RPMI8226 (cell line): ENCODE results near the gene ATE1.
"Not testable (repeated sequence)": the region's sequence is repeated elsewhere in the genome, so short reads cannot be mapped to it uniquely, and the experiment has no call there.

ENCODE experiments used
- DNase-seq: peaks from one replicate; pipeline ENCODE4 v3.0.0-alpha.2; 2015

The ATE1 gene

DNA sequence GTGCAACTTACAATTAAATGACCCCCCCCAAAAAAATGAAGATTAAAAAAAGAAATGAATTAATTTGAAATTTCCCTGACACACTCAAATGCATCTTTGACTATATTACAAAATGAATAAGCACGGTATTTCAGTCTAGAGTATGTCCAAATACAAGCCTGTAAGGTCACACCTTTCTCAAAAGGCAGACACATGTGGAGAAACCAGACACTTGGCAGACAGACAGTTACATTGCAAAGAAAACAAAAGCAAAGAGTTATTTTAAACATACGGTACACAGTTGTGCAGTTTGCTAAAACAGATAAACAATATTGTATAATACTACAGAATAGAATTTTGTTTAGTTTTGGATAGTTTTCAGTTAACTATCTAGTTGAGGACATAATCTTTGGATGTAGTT lies 153.0 kb downstream of the ATE1 start:
- no peak for DNase-seq

DNA sequence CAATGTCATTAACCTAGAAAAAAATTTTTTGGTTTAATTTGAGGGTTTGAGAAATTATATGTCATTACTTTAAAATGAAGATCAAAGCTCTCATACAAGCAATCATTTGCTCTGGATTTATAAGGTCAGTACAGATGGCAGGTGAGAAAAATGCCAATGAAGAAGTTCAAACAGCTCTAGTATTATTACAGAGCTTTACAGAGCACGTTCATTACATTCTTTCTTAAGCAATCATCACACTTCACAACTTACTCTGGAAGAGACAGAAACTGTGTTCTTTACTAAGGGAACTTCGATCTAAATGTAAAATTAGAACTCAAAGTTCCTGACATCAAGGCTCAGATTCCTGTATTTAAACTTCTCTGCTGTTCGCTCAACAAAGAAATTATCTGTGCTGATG lies 153.4 kb downstream of the ATE1 start:
- DNase-seq = no peak

DNA sequence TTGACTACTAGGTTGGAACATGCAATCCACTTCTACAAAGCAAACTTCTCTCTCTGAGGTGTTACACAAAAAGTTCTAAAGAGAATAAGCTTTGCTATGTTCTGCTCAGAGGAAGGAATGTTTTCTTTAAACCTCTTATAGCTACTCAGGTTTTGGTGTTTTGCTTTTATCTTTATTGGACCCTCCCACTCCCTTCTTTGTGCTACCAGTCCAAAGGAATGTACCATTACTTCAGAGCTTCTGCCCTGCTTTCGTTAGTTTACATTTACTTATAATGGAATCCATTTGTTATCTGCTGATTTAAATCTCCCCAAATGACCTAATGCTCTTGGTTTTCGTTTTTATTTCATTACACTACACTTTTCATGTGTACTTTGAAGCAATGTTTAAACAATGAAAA lies 154.9 kb downstream of the ATE1 start:
- no peak for DNase-seq

DNA sequence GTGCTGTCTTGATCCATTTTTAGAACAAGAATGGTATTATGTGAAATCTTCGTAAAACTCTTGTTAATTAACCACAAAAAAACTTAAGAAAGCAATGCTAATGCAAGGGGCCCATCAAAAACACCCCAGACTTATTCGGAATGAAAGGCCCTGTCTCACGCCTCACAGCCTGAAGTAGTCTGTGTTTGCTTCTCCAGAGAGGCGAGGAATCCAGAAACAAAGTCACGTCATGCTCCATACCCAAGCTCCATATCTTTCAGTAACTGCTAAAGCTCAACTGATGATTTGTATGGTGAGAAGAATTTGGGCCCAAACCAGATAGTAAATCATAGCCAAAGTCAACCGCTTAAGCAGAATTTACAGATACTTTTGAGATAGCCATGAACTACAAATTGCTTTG lies 155.4 kb downstream of the ATE1 start:
- no peak for DNase-seq

DNA sequence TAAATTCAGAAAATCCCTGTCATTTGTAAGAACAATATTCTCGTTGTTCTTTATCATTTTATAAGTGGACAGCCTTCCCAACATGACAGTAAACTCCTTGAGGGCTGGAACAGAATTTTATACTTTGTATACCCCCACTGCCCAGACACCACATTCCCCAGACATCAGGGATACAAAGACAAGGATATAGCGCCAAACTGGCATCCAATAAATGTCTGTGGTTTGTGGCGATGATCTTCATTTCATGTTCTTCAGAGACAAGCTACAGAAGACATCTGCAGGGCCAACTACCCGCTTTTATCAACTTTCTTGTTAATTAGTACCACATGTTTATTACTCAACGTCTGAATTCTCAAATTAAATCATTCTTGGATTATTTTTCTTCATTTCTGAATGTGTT lies 155.9 kb downstream of the ATE1 start:
- no peak for DNase-seq

DNA sequence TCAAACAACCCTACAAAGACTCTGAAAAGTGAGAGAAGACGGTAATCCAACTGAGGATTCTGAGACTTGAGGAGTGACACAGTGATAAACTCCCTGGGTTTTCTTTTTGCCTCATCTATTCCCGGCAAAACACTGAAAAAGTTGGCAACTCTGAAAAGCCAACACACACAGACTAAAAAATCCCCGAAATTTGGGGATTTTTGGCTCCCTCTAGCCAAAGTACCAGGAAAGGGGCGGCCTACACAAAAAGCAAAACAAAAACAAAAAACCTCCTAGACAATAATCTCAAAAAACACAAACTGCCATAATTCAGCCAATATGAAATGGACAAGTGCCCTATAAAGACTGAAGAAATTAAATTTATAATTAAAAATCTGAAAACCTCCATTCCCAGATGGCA lies 161.4 kb downstream of the ATE1 start:
- no peak for DNase-seq

DNA sequence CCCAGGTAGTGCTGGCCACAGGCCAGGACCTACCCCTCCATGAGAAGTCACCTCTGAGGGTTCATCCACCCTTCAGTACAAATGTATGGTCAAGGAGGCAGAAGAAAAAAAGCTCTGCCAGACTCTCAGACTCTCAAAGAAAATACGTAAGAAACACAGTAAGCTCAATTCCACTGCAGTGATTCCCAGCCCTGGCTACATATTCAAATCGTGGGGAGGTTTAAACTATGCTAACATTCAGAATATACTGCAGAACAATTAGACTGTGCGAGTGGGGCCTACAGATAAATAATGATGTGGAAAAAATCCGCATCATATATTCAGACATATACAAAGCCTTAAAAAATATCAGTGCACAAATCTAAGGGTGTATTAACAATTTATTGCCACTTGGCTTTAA lies 162.6 kb downstream of the ATE1 start:
- no peak for DNase-seq

DNA sequence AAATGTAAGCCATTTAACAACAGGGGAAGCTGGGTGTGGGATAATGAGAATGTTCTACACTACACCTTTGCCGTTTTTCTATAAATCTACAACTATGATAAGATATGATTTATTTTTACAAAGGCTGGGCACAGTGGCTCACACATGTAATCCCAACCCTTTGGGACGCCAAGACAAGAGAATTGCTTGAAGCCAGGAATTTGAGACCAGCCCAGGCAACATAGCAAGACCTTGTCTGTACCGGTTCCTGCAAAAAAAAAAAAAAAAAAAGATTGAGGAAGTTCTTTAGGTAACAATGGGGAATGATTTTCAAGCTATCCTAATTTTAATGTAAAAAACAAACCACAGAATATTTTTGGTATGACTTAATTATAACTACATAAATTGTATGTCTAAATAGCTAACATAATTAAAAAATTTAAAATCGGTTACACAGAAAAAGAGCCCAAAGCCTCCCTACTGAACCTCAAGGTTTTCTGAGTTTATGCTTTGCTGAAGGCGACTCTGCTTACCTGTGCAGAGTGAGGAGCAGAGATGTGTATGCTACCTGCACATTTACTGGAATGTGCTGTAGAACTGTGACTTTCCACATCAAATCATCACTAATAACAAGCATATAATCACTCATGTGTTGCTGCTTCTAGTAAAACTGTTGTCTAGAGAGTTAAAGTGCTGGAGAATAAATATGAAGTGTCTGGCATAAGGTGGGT lies 163.4 kb downstream of the ATE1 start:
- DNase-seq = no peak

DNA sequence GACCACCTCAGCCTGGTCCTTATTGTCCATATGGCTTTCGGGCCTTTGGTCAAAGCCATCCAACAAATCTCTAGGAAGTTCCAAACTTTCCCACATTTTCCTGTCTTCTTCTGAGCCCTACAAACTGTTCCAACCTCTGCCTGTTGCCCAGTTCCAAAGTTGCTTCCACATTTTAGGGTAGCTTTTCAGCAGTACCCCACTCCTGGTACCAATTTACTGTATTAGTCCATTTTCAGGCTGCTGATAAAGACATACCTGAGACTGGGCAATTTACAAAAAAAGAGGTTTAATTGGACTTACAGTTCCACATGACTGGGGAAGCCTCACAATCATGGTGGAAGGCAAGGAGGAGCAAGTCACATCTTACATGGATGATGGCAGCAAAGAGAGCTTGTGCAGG lies 170.6 kb downstream of the ATE1 start:
- DNase-seq = not testable (repeated sequence)

DNA sequence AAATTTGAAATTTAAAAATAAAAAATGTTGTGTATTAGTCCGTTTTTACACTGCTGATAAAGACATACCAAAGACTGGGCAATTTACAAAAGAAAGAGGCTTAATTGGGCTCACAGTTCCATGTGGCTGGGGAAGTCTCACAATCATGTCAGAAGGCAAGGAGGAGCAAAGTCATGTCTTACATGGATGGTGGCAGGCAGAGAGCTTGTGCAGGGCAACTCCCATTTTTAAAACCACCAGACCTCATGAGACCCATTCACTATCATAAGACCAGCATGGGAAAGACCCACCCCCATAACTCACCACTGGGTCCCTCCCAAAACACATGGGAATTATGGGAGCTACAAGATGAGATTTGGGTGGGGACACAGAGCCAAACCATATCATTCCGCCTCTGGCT lies 172.3 kb downstream of the ATE1 start:
- DNase-seq = not testable (repeated sequence)

DNA sequence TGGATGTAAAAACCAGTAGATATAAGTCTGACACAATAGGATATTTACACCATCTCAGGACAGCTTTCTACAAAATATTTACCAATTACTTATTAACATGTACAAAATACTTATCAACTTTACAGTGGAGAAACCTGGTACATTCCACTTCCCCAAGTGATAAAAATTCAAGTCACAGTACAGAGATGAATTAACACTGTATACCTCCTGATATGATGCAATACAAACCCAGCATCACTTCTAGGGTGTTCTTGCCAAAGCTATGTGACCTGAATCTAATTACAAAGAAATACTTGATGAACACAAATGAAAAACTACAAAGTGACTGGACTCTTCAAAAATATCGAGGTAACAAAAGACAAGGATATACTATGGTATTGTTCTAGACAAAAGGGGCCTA lies 173.2 kb downstream of the ATE1 start:
- no peak for DNase-seq

DNA sequence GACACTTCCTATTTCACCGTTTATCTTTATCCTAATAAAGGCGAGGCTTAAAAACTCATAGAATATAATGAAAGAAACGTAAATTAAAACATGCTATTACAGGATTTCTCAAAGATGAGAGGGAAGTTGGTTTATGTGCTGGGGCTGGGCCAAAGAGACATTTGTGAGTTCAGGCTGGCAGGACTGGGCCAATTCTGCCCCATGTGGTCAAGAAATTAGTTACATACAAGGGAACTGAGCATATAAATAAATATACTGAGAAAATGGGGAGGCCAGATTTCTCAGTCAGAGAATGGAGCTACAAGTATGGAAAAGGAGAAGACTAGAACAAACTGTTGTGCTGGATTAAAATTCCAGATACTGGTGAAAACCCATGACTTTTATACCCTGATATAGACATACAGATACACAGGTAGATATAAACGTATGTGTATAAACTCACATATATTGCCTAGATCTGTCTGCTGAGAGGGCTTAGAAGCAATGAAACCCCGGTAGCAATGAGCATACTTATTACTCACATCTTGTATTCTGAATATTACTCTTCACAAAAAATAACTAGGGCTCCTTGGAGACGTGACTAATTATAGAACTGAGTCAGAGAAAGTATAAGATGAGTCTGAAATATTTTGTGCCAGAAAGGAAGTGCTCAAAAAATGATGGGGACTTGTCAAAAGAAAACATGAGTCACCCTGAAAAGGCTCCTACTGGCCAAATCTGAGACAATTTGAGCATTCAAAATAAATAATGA lies 173.9 kb downstream of the ATE1 start:
- peak; percentile 15 for DNase-seq

DNA sequence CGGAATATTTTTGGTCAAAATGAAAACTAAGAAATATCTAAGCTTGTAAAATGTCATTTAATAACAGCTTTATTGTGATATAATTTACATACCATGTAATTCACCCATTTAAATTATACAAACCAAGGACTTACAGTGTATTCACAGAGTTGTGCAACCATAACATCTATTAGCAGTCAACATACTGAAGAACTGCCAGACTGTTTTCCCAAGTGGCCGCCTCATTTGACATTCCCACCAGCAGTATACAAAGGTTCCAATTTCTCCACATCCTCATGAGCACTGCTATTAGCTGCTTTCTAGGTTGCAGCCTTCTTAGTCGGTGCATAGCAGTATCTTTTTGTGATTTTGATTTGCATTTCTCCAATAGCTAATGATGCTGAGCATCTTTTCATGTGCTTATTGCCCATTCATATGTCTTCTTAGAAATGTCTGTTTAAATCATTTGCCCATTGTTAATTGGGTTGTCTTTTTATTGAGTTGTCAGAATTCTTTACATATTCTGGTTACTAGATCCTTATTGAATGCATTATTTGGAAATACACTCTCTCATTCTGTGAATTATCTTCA lies 176.6 kb downstream of the ATE1 start:
- DNase-seq = no peak

DNA sequence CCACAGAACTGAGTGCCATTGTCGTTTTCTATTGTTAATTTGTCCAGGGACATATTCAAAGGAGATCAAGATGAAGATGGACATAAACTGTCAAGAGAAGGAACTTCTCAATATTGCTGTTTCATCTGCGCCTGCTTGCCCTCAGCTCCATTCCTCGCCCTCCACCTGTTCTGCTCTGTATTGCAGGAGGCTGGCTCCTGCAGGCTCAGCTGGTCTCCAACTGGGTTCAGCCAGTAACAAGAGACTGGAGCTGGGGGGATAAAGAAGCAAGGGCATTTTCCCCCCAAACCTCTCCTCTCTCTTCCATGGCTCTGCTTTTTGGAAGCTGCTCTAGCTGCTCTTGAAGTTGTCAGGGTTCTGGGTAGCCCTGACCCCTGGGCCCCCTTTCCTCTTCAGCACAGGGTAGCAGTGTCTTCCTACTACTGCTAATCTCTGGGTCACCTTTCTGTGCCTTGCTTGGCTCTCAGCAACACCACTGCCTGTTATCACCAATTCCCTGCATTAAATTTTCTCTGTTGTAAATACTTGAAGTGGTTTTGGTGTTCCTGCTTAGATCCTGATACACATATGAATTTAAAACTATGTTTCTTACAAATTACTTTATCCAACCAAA lies 180.6 kb downstream of the ATE1 start:
- no peak for DNase-seq

DNA sequence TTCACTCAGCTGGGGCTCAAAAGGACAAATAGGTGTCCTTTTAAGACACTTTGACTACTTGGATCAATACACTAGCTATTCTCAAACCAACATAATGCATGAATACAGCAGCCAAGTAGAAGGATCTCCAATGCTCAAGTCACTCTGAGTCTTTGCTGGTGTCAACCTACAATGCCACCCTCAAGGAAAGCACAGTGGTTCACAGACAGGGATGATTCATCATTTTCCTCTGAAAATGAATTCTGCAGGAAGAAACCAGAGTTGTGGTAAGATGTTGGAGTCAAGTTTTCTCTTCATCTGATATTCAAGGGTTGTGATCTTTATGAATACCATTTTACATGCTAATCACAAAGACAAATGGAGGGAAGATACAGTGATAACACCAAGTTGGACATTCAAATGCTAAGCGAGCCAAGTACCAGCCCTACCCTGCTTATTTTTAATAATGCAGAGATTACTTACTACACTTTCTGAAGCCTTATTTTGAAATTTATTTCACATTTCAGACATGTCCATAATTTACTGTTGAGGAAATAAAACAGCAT lies 186.5 kb downstream of the ATE1 start:
- no peak for DNase-seq

DNA sequence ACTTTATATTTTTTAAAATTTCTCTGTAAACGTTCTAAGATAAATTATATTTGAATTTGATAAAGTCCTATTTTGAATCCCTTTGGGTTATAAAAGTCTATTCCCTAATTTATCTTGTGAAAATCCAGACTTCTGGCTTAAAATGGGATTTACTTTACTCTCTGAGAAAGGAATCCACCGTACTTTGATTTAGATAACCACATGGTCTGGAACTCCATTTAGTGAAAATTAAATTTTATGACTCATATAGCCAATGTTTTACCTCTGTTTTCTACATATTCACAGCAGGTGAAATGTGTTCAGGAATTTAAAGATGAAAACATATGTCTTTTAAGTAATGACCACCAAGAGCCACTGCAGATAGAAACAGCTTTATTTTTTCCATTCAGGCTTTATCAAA lies 187.8 kb downstream of the ATE1 start:
- DNase-seq = no peak

DNA sequence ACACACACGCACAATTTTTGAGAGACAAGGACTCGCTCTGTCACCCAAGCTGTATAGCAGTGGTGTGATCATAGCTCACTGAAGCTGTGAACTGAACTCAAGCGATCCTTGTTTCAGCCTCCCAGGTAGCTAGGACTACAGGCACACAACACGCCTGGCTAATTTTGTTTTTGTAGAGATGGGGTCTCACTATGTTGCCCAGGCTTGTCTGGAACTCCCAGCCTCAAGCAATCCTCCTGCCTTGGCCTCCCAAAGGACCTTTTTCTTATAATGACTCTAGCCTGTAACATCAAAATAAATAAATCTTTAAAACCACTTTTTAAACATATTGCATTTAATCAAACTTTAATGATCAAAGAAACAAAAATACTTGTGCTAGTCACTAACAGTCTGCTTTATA lies 188.7 kb downstream of the ATE1 start:
- DNase-seq = no peak

DNA sequence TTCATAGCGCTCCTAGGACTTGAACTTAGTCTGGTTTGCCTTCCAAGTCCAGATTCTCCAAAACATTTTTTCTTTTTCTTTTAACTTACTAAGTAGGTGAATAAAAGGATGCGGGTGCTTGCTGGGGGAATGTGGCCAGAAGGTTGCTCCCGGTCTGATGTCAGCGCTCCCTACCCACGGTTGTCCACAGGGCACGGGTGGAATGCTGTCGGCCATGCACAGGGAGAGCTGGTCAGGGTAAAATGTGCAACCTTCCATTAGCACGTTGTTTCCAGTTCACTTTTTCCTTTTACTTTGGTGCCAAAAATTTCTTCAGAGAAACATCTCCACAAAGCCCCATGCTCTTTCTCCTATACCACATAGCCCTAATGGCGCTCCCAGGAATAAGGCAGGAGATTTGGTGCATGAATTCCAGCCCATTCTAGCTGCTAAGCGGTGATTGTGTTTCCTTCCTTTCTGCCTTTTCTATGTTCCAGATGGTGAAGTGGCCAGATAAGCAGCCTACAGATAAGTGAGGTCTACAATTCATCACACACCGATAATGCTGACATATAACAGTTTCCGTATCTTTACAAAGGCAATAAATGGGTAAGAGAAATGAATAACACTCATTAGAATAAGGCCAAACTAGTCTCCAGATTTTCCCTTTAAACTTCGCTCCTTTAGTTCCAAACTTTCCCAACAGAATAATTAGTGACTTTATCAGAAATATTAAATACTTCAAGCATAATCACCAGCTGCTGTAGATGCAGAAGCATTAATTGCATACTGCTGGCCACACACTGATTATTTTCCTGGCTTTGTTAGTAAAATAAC lies 191.3 kb downstream of the ATE1 start:
- DNase-seq = no peak

DNA sequence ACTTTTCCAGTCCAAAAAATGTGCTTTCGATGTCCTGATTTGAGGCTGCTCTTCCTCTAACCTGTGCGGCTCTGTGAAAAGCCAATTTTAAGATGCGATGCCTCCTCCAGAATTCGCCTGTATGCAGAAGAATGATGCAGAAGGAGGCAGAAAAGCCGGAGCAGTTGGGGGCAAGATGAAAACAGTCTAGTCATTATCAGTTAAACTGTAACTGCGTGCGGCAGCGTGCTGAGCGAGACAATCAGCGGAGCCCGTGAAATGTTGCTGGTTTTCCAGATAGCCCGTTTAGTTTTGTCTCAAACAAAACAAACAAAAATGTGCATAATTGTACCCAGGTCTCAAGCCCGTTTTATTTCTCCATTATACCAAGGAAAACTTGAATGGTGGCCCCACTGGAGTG lies 192.6 kb downstream of the ATE1 start:
- no peak for DNase-seq

DNA sequence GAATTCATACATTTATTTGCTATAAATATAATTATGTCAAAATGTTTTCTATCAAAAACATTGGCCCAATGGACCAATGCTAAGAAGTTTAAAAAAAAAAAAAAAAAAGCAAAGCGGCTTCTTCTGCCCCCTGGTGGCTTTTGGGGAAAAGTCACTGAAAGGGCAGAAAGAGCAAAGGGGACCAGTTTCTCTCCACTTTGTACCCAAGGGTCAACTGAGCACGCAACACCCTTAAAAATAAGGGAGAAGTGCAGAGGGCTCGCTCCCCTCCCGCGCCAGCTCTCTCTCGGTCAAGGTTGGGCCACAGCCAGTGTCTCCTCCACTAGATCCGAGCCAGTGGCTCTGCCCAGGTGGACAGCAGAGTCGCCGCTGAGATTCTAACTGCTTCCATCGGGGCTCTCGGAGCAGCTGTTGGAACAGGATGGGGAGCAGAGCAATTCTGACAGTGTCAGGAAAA lies 193.2 kb downstream of the ATE1 start:
- DNase-seq = peak; percentile 16

DNA sequence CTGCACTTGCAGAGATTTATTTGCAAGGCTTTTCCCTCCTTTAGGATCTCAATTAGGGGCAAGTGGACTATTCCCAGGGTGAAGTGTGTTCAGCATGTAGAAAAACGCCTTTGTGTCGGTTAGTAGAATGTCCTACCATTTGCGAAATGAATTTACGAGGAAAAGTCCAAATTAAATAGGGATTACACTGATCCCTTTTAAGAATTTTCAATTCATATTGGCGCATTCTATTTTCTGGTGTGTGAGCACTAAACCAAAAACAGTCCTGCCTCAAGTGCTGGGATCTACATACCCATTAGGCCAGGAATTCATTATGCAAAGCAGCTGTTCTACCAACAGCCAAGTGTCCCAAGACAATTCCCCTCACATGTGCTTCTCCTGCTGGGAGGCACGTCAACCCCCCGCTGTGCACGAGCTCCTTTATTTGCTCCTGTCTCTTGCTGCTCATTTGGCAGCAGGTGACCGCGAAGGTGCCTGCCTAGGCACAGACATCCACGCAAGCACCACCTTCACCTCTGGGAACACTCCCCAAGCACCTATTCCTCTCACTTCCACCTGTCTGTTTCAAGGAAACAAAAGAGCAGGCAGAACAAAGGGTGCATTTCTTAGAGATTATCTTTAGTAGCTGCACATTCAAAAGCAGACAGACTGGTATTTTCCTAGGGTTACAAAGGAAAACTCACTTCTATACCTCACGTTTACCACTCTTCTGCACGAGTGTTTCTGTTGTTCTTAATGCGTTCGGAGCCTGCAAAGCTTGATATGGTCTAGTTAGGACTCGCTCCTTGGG lies 195.0 kb downstream of the ATE1 start:
- DNase-seq = no peak

DNA sequence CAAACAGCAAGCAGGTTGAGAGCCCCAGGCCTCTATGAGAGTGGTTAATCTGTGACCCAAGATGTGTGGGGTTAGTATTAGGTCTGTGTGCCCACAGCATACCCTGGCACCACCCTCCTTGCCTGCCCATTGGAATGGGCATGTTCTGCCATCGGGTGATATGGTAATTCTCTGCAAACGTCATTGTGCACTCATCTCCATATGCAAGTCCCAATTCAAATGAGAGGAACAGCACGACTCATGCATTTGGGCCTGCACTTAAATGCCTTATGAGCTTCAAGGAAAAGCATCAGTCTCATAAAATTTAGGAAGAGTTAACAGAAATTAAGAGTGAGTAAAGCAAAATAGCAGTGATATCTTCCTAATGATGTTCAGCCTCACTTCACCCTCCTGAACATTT lies 195.7 kb downstream of the ATE1 start:
- no peak for DNase-seq
